Gastroesophageal sphincter (tissue), 2 donors: ENCODE results near the gene PTBP3.

ENCODE experiments used
- EP300 ChIP-seq: sonication (generic); formaldehyde crosslinking; IDR thresholded peaks from one replicate; pipeline ENCODE4 v1.6.1; 2017; ENCODE audit warnings: antibody characterized with exemption, mild to moderate bottlenecking
- POLR2A ChIP-seq, 2 donors: fragments of 450-650 bp; IDR thresholded peaks; one replicate each; pipeline ENCODE4 v1.6.1; 2017; ENCODE audit warnings: antibody characterized with exemption in 2 of 2, mild to moderate bottlenecking in 2 of 2, moderate library complexity in 1 of 2

GRCh38 chr9:112224401-112225289 lies 108.8 kb downstream of the PTBP3 start:
- TF ChIP-seq EP300 (no peak), POLR2A (IDR thresholded peaks at IDR 0.05) (no peak)
